Measurements from ENCODE around the gene SLC7A1. TPM values are rescaled to one million over a fixed set of nuclear protein-coding genes. Genes with fewer than 3 reads are reported as not detected.

Gene SLC7A1
- polyA plus RNA-seq, 2 of the 4 experiments (the other 2 are of a cell fraction): 19.9 to 24.8 TPM

GRCh38 chr13:29508876-29509252 is 86.6 kb downstream of the SLC7A1 start:
- ChIA-PET CTCF (interaction anchor here (0.6 to 4.8 kb wide), 28 partner anchors 9 to 644 kb away, joined by 3 to 43 read pairs (median 4); no protein-coding TSS in a partner anchor), POLR2A (no interaction called here)
- Histone ChIP-seq H3K4me3 (no peak overlapping the region), H3K9me3 (no peaks in the 10 kb centered on the region), H3K27ac (no peak overlapping the region), H3K4me2 (no peak overlapping the region), H3K4me1 (peaks cover 5% of the 10 kb centered on the region; the same call in 1 of the 3 replicates)
- ATAC-seq: no peak
- TF ChIP-seq HMGXB4 (CRISPR knock-in tag; IDR thresholded peaks at IDR 0.05; ENCODE audit: borderline replicate concordance) (no peak), RARB (CRISPR knock-in tag; IDR thresholded peaks at IDR 0.05) (no peak), CHD4 (IDR thresholded peaks at IDR 0.05; ENCODE audit: borderline replicate concordance) (no peak), TFCP2L1 (CRISPR knock-in tag; IDR thresholded peaks at IDR 0.05) (no peak), PBX3 (IDR thresholded peaks at IDR 0.05) (no peak), RCOR1 (IDR thresholded peaks at IDR 0.05; ENCODE audit: low read depth, low read length) (no peak), MAX (IDR thresholded peaks at IDR 0.05) (no peak), HEYL (CRISPR knock-in tag; IDR thresholded peaks at IDR 0.05) (no peak), TP53 (CRISPR knock-in tag; IDR thresholded peaks at IDR 0.05) (no peak), ZNF302 (CRISPR knock-in tag; IDR thresholded peaks at IDR 0.05) (no peak), RAD21 (conservative IDR thresholded peaks at IDR 0.05 in 1 of 2, IDR thresholded peaks at IDR 0.05 in 1 of 2) (no peak), BHLHE40 (IDR thresholded peaks at IDR 0.05; ENCODE audit: low read depth, low read length) (no peak), HOXA7 (CRISPR knock-in tag; IDR thresholded peaks at IDR 0.05) (no peak), EHMT2 (IDR thresholded peaks at IDR 0.05; ENCODE audit: low read depth) (no peak), ELK1 (IDR thresholded peaks at IDR 0.05; ENCODE audit: low read depth, low read length) (no peak), E2F6 (IDR thresholded peaks at IDR 0.05; ENCODE audit: borderline replicate concordance, low read depth) (no peak), HDAC2 (IDR thresholded peaks at IDR 0.05) (no peak), ATOH8 (CRISPR knock-in tag; IDR thresholded peaks at IDR 0.05; ENCODE audit: low read depth) (no peak), FOXS1 (CRISPR knock-in tag; IDR thresholded peaks at IDR 0.05) (no peak), MAZ (IDR thresholded peaks at IDR 0.05; ENCODE audit: borderline replicate concordance, low read depth, low read length) (no peak)
- FAIRE-seq: no peak
- WGBS (ENCODE audit: missing lambda C conversion rate): 83% methylated on average over 3 of the region's 4 CpGs
- DNase-seq (ENCODE audit: low read depth in 1 of 2, low spot score in 1 of 2): no peak

Data from A549 (cell line).